ENCODE measurements around the gene CENPX.

- no peak for TF ChIP-seq CTCF (IDR thresholded peaks at IDR 0.05)
- no peak for TF ChIP-seq POLR2A (IDR thresholded peaks at IDR 0.05)
These were observed 30.5 kb upstream of the CENPX start for GRCh38 chr17:82053130-82053529.

Measured in body of pancreas (tissue), 4 donors.